ENCODE measurements around the gene CMC2.

CMC2 gene

GRCh38 chr16:80954985-80955384 is 51.7 kb downstream of the CMC2 start:
- Histone ChIP-seq H3K27ac (replicated peaks) (no peak overlapping the region), H3K27me3 (ENCODE audit: insufficient read depth, poor library complexity, severe bottlenecking) (no peaks in the 10 kb centered on the region), H3K4me3 (replicated peaks; ENCODE audit: insufficient read depth, low read length) (no peak overlapping the region)
- TF ChIP-seq CTCF (IDR thresholded peaks at IDR 0.05; ENCODE audit: insufficient read depth, low read length): no peak
- TF ChIP-seq SPI1 (IDR thresholded peaks at IDR 0.05; ENCODE audit: borderline replicate concordance, low read depth): no peak
- TF ChIP-seq GABPA (IDR thresholded peaks at IDR 0.05; ENCODE audit: low read depth): no peak
- no peak for TF ChIP-seq REST (IDR thresholded peaks at IDR 0.05; ENCODE audit: insufficient replicate concordance, low read depth)
- TF ChIP-seq POLR2AphosphoS5 (IDR thresholded peaks at IDR 0.05; ENCODE audit: low read depth): no peak
- no peak for DNase-seq (ENCODE audit: low read depth in 1 of 2, low spot score in 1 of 2)

- H3K27ac ChIP-seq (replicated peaks): no peak overlapping the region
- H3K27me3 ChIP-seq (ENCODE audit: insufficient read depth, poor library complexity, severe bottlenecking): no peaks in the 10 kb centered on the region
- H3K4me3 ChIP-seq (replicated peaks; ENCODE audit: insufficient read depth, low read length): no peak overlapping the region
- TF ChIP-seq REST (IDR thresholded peaks at IDR 0.05; ENCODE audit: insufficient replicate concordance, low read depth) (no peak), CTCF (IDR thresholded peaks at IDR 0.05; ENCODE audit: insufficient read depth, low read length) (peak; percentile 27)
- peak in 1 of 2 experiments; percentile 31 for DNase-seq (ENCODE audit: low read depth in 1 of 2, low spot score in 1 of 2)
Measured at GRCh38 chr16:80948886-80949493, 57.7 kb downstream of the CMC2 start.

DNA sequence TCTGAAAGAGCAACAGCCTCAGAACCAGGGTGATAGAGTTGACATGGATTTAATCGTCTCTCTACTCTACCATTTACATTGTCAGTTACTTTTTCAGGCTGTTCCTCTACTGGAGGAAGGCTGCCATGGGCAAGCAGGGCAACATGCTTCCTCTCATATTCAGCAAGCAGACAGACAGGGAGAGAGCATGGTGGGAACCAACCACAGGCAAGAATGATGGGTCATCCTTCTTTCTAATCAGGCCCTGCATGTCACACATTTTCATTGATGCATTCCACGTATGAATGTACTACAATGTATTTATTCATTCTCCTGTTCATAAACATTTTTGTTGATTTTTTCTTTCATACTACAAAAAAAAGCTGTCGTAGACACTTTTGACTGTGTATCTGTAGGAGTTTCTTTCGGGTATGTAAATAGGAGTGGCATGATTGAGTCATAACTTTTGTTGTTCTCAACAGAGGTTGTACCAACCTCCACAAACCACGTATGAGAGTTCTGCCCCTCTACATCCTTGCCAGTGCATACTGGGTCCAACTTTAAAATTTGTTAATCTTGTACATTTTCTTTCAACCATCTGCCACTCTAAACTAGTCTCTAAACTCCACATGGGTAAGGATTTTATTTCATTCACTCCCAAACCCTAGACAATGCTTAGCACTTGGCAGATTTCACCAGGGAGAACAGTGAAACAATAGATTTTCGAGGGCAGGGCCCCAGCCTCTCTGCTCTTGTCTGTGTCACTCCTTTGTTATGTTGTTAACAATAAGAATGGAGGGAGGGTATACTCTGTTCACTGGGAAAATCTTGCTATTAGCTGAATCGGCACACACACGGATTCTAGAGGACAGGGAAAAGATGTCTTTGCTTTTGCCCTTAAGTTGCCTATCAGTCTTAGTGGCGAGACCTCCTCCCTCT is 58.7 kb downstream of the CMC2 start:
- no peak for TF ChIP-seq GABPA (IDR thresholded peaks at IDR 0.05; ENCODE audit: low read depth)
- TF ChIP-seq SPI1 (IDR thresholded peaks at IDR 0.05; ENCODE audit: borderline replicate concordance, low read depth): no peak
- TF ChIP-seq POLR2AphosphoS5 (IDR thresholded peaks at IDR 0.05; ENCODE audit: low read depth): no peak
- TF ChIP-seq CTCF (IDR thresholded peaks at IDR 0.05; ENCODE audit: insufficient read depth, low read length): no peak
- no peak for TF ChIP-seq REST (IDR thresholded peaks at IDR 0.05; ENCODE audit: insufficient replicate concordance, low read depth)
- DNase-seq (ENCODE audit: low read depth in 1 of 2, low spot score in 1 of 2): no peak

More for the DNA sequence above, 58.7 kb downstream of the CMC2 start:
- H3K4me3 ChIP-seq (replicated peaks; ENCODE audit: insufficient read depth, low read length): no peak overlapping the region
- H3K27ac ChIP-seq (replicated peaks): no peak overlapping the region
- H3K27me3 ChIP-seq (ENCODE audit: insufficient read depth, poor library complexity, severe bottlenecking): no peaks in the 10 kb centered on the region
